ENCODE data around the gene CAPN15. TPM values are rescaled to one million over a fixed set of nuclear protein-coding genes. Genes with fewer than 3 reads are reported as not detected.
A peak's percentile ranks its signal among the peaks of the same experiment; 100 is the strongest.

Gene CAPN15
- total and polyA plus RNA-seq, 9 of the 15 experiments (the other 6 are each of a cell fraction or from before 2014, with no cell fraction given) = 0.62 to 111 (median 14.2) TPM

- no peak for TF ChIP-seq NFYB (IDR thresholded peaks at IDR 0.05; ENCODE audit: extremely low read depth, insufficient read length)
- no peak for TF ChIP-seq NELFE (IDR thresholded peaks at IDR 0.05; ENCODE audit: insufficient read depth, insufficient read length)
- TF ChIP-seq PKNOX1 (IDR thresholded peaks at IDR 0.05) = peak; percentile 24; the same call in 1 of the 2 replicates
- no peak for TF ChIP-seq COPS2 (conservative IDR thresholded peaks at IDR 0.05)
- 0 out of 2 replicates have a peak, but pooled peaks have one; percentile 32 for TF ChIP-seq NR4A1 (CRISPR knock-in tag; IDR thresholded peaks at IDR 0.05)
- no peak for TF ChIP-seq NR4A1 (tag; IDR thresholded peaks at IDR 0.05)
- TF ChIP-seq SOX6 (IDR thresholded peaks at IDR 0.05) = peak; percentile 50; the same call in 1 of the 2 replicates
- no peak for TF ChIP-seq RBM39 (optimal IDR thresholded peaks at IDR 0.05; ENCODE audit: low read depth, low read length)
- no peak for TF ChIP-seq ETV5 (CRISPR knock-in tag; IDR thresholded peaks at IDR 0.05; ENCODE audit: low read depth)
- TF ChIP-seq CHD2 (IDR thresholded peaks at IDR 0.05; ENCODE audit: low read depth, low read length) = no peak
- TF ChIP-seq SNAPC5 (CRISPR knock-in tag; IDR thresholded peaks at IDR 0.05) = no peak
- TF ChIP-seq HMGN3 (IDR thresholded peaks at IDR 0.05; ENCODE audit: borderline replicate concordance, extremely low read depth, insufficient read length, low read depth, low read length) = no peak
- TF ChIP-seq CBX8 (IDR thresholded peaks at IDR 0.05; ENCODE audit: borderline replicate concordance, extremely low read depth, low read depth, low read length, poor library complexity, severe bottlenecking) = no peak
- TF ChIP-seq ETS1 (conservative IDR thresholded peaks at IDR 0.05; ENCODE audit: control insufficient read depth, low read depth, low read length) = no peak
- no peak for TF ChIP-seq MBD2 (IDR thresholded peaks at IDR 0.05; ENCODE audit: borderline replicate concordance, low read depth)
- TF ChIP-seq CEBPG (CRISPR knock-in tag; IDR thresholded peaks at IDR 0.05) = no peak
- TF ChIP-seq CEBPG (tag; conservative IDR thresholded peaks at IDR 0.05 in 1 of 2, IDR thresholded peaks at IDR 0.05 in 1 of 2) = no peak
- TF ChIP-seq PTTG1 (tag; IDR thresholded peaks at IDR 0.05; ENCODE audit: low read depth) = no peak
- no peak for TF ChIP-seq RNF219 (CRISPR knock-in tag; IDR thresholded peaks at IDR 0.05)
- TF ChIP-seq ZSCAN32 (CRISPR knock-in tag; IDR thresholded peaks at IDR 0.05) = no peak
- TF ChIP-seq DPF2 (IDR thresholded peaks at IDR 0.05) = no peak
These were observed 44.0 kb upstream of the CAPN15 start (continued) for GRCh38 chr16:483341-484075.

Measured in K562 (cell line).